Sciatic nerve (tissue), 1 donor: ENCODE results near the gene CDO1. TPM values are rescaled to one million over a fixed set of nuclear protein-coding genes. Genes with fewer than 3 reads are reported as not detected.

ENCODE experiments used
- total RNA-seq: library from RNA; stranded (reverse); fragmentation: NEBNext Ultra II Directional; extraction: Animal tissue kit (Norgen Biotek cat#: 25700); gene quantifications from one replicate; pipeline ENCODE4 v1.2.1, GENCODE V29; 2021
- donor health status: DM: no; HTN: no; CAD: no.

Gene CDO1
- total RNA-seq, 1 donor from 2014 or later: 72.8 TPM

Other genes starting within 250 kb of the CDO1 start
- gene TICAM2, start 214.2 kb downstream of the CDO1 start, total RNA-seq: 5.9 TPM
- gene TMED7, start 190.6 kb downstream of the CDO1 start, total RNA-seq: 72.5 TPM
- 44.6 TPM for gene ATG12, start 24.9 kb upstream of the CDO1 start, total RNA-seq
- 106 TPM for gene AP3S1, start 25.3 kb upstream of the CDO1 start, total RNA-seq
- 5.6 TPM for gene LVRN, start 145.8 kb upstream of the CDO1 start, total RNA-seq
- gene ARL14EPL, start 215.8 kb upstream of the CDO1 start, total RNA-seq: not detected